OCI-LY3 (cell line): Measurements from ENCODE around the gene SAMD8.
"Not testable (repeated sequence)": the region's sequence is repeated elsewhere in the genome, so short reads cannot be mapped to it uniquely, and the experiment has no call there.

Experiments used
- H2AFZ ChIP-seq: fragments of 200-600, 300-600 bp; shearing (Covaris generic); 2 replicates; pipeline ENCODE4 v1.6.0; 2014; ENCODE audit warnings: antibody characterized with exemption, low read depth, low read length
- H3K27ac ChIP-seq: fragments of 200-600, 300-600 bp; sonication (generic); 2 replicates; pipeline ENCODE4 v1.5.1; 2014; ENCODE audit warnings: mild to moderate bottlenecking, low read length, moderate library complexity, mixed read lengths
- H3K27me3 ChIP-seq: fragments of 200-600, 300-600 bp; sonication (generic); 2 replicates; pipeline ENCODE4 v1.6.1; 2014; ENCODE audit warnings: low read depth, low read length, mixed read lengths
- H3K36me3 ChIP-seq: fragments of 200-600, 300-600 bp; sonication (generic); replicated peaks from 2 replicates; pipeline ENCODE3; 2014; ENCODE audit warnings: low read depth, low read length, mixed read lengths
- H3K4me1 ChIP-seq: fragments of 300-600, 200-600 bp; sonication (generic); 2 replicates; pipeline ENCODE4 v1.6.1; 2014; ENCODE audit warnings: low read length, mixed read lengths
- H3K4me2 ChIP-seq: fragments of 200-600, 300-600 bp; sonication (generic); 2 replicates; pipeline ENCODE4 v1.6.1; 2014; ENCODE audit warnings: low read length, mixed read lengths
- H3K4me3 ChIP-seq: fragments of 300-600, 200-600 bp; sonication (generic); 2 replicates; pipeline ENCODE4 v1.5.1; 2014; ENCODE audit warnings: antibody characterized with exemption, mild to moderate bottlenecking, low read length, moderate library complexity
- H3K79me2 ChIP-seq: fragments of 300-600, 200-600 bp; shearing (Covaris generic); 2 replicates; pipeline ENCODE4 v1.6.1; 2014; ENCODE audit warnings: mild to moderate bottlenecking, low read length, mixed read lengths
- H3K9ac ChIP-seq: fragments of 300-600, 200-600 bp; shearing (Covaris generic); 2 replicates; pipeline ENCODE4 v1.6.0; 2014; ENCODE audit warnings: mild to moderate bottlenecking, low read length, moderate library complexity
- H3K9me3 ChIP-seq: fragments of 200-600, 300-600 bp; shearing (Covaris generic); 2 replicates; pipeline ENCODE4 v1.6.1; 2014; ENCODE audit warnings: low read length, mixed read lengths; ENCODE audit not compliant: insufficient read depth
- H4K20me1 ChIP-seq: fragments of 200-600, 300-600 bp; sonication (generic); 2 replicates; pipeline ENCODE4 v1.6.1; 2016; ENCODE audit warnings: low read length, mixed read lengths; ENCODE audit not compliant: insufficient read depth
- CTCF ChIP-seq: fragments of 200-600, 300-600 bp; sonication (generic); IDR thresholded peaks from 2 replicates; pipeline ENCODE4 v1.5.1; 2014; ENCODE audit warnings: antibody characterized with exemption, low read length, low read depth
- EZH2phosphoT487 ChIP-seq: fragments of 200-600 bp; shearing (Covaris generic); IDR thresholded peaks from 2 replicates; pipeline ENCODE4 v1.6.1; 2018; ENCODE audit warnings: antibody characterized with exemption, mixed run types, low read depth

Gene SAMD8

GRCh38 chr10:75115137-75115536 lies 3.7 kb downstream of the SAMD8 start:
- H3K27ac ChIP-seq = no peak overlapping the region
- no peak overlapping the region for H3K4me3 ChIP-seq
- peaks cover 49% of the 10 kb centered on the region for H4K20me1 ChIP-seq
- H3K4me1 ChIP-seq = peaks cover 7% of the 10 kb centered on the region; the same call in 1 of the 2 replicates
- no peaks in the 10 kb centered on the region for H3K9me3 ChIP-seq
- no peak overlapping the region for H3K4me2 ChIP-seq
- TF ChIP-seq CTCF (no peak), EZH2phosphoT487 (no peak)
- H3K9ac ChIP-seq = no peak overlapping the region
- no peak overlapping the region for H2AFZ ChIP-seq
- no peaks in the 10 kb centered on the region for H3K36me3 ChIP-seq
- peaks cover 81% of the 10 kb centered on the region for H3K79me2 ChIP-seq
- no peaks in the 10 kb centered on the region for H3K27me3 ChIP-seq

GRCh38 chr10:75116941-75117775 lies 5.7 kb downstream of the SAMD8 start:
- not testable (repeated sequence) for H3K27me3 ChIP-seq, H2AFZ ChIP-seq, H3K4me2 ChIP-seq, H3K9ac ChIP-seq, H3K36me3 ChIP-seq, H3K4me3 ChIP-seq, H3K9me3 ChIP-seq, H3K4me1 ChIP-seq, H3K27ac ChIP-seq
- H3K79me2 ChIP-seq = peaks cover 84% of the 10 kb centered on the region
- peaks cover 56% of the 10 kb centered on the region for H4K20me1 ChIP-seq

- no peak overlapping the region for H3K9ac ChIP-seq
- H3K4me1 ChIP-seq = peaks cover 3% of the 10 kb centered on the region; the same call in 1 of the 2 replicates
- no peak overlapping the region for H3K27ac ChIP-seq
- no peak overlapping the region for H2AFZ ChIP-seq
- peaks cover 55% of the 10 kb centered on the region for H4K20me1 ChIP-seq
- H3K9me3 ChIP-seq = no peaks in the 10 kb centered on the region
- H3K27me3 ChIP-seq = no peaks in the 10 kb centered on the region
- H3K79me2 ChIP-seq = peaks cover 83% of the 10 kb centered on the region
- H3K36me3 ChIP-seq = no peaks in the 10 kb centered on the region
- TF ChIP-seq EZH2phosphoT487 (no peak), CTCF (no peak)
- H3K4me3 ChIP-seq = no peak overlapping the region
- no peak overlapping the region for H3K4me2 ChIP-seq
Measured at GRCh38 chr10:75117995-75118394, 6.5 kb downstream of the SAMD8 start.

GRCh38 chr10:75119444-75120066 lies 8.1 kb downstream of the SAMD8 start:
- not testable (repeated sequence) for H3K27me3 ChIP-seq, H3K4me3 ChIP-seq, H3K4me1 ChIP-seq, H3K4me2 ChIP-seq, H3K27ac ChIP-seq, H2AFZ ChIP-seq, H3K9ac ChIP-seq, H3K36me3 ChIP-seq, H3K9me3 ChIP-seq
- H3K79me2 ChIP-seq = peaks cover 77% of the 10 kb centered on the region
- H4K20me1 ChIP-seq = peaks cover 44% of the 10 kb centered on the region

- no peak overlapping the region for H3K4me3 ChIP-seq
- H3K9ac ChIP-seq = no peak overlapping the region
- TF ChIP-seq CTCF (no peak), EZH2phosphoT487 (no peak)
- H3K4me1 ChIP-seq = no peaks in the 10 kb centered on the region
- H3K27ac ChIP-seq = no peak overlapping the region
- no peaks in the 10 kb centered on the region for H3K27me3 ChIP-seq
- H3K4me2 ChIP-seq = no peak overlapping the region
- no peaks in the 10 kb centered on the region for H3K36me3 ChIP-seq
- peaks cover 32% of the 10 kb centered on the region for H4K20me1 ChIP-seq
- peaks cover 68% of the 10 kb centered on the region for H3K79me2 ChIP-seq
- H3K9me3 ChIP-seq = no peaks in the 10 kb centered on the region
- no peak overlapping the region for H2AFZ ChIP-seq
Measured at GRCh38 chr10:75121322-75121721, 9.9 kb downstream of the SAMD8 start.
